AG04450 (cell line): ENCODE measurements around the gene RASAL1. TPM values are rescaled to one million over a fixed set of nuclear protein-coding genes. Genes with fewer than 3 reads are reported as not detected.

ENCODE experiments used
- CTCF ChIA-PET: fragments of 300-600, 350-600 bp; formaldehyde crosslinking; extraction: SDS; loops from one replicate; lab custom pipeline; 2022; ENCODE audit warnings: antibody characterized with exemption, inconsistent platforms; lab: Charles Lee
- POLR2A ChIA-PET: fragments of 350-600 bp; formaldehyde crosslinking; extraction: SDS; loops from one replicate; lab custom pipeline; 2021; ENCODE audit warnings: antibody characterized with exemption, inconsistent platforms; lab: Yijun Ruan, JAX
- DNase-seq: peaks from one replicate; pipeline ENCODE4 v3.0.0-alpha.2; 2011; ENCODE audit warnings: low read depth, low spot score
- H3K27ac ChIP-seq: one replicate; pipeline ENCODE4 v1.5.1; 2012; ENCODE audit warnings: low read depth, low read length, control low read depth
- H3K27me3 ChIP-seq: one replicate; pipeline ENCODE4 v1.6.0; 2012; ENCODE audit warnings: low read length; ENCODE audit not compliant: control insufficient read depth, insufficient read depth
- H3K4me3 ChIP-seq: 2 replicates; pipeline ENCODE4 v1.5.1; 2011; ENCODE audit warnings: mild to moderate bottlenecking, low read depth, low read length, control low read depth
- H3K9me3 ChIP-seq: 2 replicates; pipeline ENCODE4 v1.5.1; 2012; ENCODE audit warnings: low read length; ENCODE audit not compliant: control insufficient read depth, insufficient read depth
- polyA plus RNA-seq: library from polyadenylated mRNA; depleted of rRNA; stranded (reverse); fragments of >200 nt; gene quantifications from 2 replicates; pipeline ENCODE4 v1.2.3, GENCODE V29; 2011
- TF ChIP-seq, protein P1 (sequence below): IDR thresholded peaks from 2 replicates; pipeline ENCODE4 v1.5.1; 2011; ENCODE audit warnings: low read depth, low read length, control low read depth, inconsistent platforms

Gene RASAL1
- polyA plus RNA-seq, 1 experiment: not detected

GRCh38 chr12:113086249-113087164 lies 49.1 kb downstream of the RASAL1 start:
- Histone ChIP-seq H3K4me3 (no peak overlapping the region), H3K27me3 (peaks cover 3% of the 10 kb centered on the region), H3K27ac (no peak overlapping the region), H3K9me3 (no peaks in the 10 kb centered on the region)
- TF ChIP-seq, protein P1, sequence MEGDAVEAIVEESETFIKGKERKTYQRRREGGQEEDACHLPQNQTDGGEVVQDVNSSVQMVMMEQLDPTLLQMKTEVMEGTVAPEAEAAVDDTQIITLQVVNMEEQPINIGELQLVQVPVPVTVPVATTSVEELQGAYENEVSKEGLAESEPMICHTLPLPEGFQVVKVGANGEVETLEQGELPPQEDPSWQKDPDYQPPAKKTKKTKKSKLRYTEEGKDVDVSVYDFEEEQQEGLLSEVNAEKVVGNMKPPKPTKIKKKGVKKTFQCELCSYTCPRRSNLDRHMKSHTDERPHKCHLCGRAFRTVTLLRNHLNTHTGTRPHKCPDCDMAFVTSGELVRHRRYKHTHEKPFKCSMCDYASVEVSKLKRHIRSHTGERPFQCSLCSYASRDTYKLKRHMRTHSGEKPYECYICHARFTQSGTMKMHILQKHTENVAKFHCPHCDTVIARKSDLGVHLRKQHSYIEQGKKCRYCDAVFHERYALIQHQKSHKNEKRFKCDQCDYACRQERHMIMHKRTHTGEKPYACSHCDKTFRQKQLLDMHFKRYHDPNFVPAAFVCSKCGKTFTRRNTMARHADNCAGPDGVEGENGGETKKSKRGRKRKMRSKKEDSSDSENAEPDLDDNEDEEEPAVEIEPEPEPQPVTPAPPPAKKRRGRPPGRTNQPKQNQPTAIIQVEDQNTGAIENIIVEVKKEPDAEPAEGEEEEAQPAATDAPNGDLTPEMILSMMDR: no peak
- POLR2A ChIA-PET: no interaction called here
- CTCF ChIA-PET: interaction anchor here (1.2 kb wide), 1 partner anchor 12 kb away, joined by 4 read pairs; no protein-coding TSS in a partner anchor
- DNase-seq: no peak

DNA sequence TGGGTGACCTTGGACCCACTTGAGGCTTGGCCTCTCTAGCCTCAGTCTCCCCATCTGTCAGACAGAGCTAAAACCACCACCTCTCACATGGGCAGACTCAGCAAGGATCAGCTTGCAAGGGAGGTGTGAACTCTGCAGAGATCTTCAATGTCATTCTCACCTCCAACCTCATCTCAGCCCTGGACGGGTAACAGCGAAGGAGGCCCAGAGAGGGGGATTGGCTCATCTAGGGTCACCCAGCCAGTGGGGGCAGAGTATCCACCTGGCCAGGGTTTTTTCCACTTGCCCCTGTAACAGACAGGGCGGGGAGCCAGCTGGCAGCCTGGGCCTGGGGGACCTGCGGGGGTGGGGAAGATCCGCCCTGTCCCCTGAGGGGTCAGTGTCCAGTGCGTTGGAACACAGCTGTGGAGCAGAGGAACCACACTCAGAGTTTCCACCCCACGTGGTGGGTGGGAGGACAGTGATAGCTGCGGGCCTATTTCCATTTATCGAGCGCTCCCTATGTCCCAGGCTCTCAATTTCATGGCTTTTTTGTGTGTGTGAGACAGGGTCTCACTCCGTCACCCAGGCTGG lies 51.6 kb downstream of the RASAL1 start:
- Histone ChIP-seq H3K9me3 (no peaks in the 10 kb centered on the region), H3K27ac (no peak overlapping the region), H3K27me3 (peaks cover 3% of the 10 kb centered on the region), H3K4me3 (no peak overlapping the region)
- ChIA-PET CTCF (no interaction called here), POLR2A (no interaction called here)
- TF ChIP-seq, protein P1: no peak
- no peak for DNase-seq

DNA sequence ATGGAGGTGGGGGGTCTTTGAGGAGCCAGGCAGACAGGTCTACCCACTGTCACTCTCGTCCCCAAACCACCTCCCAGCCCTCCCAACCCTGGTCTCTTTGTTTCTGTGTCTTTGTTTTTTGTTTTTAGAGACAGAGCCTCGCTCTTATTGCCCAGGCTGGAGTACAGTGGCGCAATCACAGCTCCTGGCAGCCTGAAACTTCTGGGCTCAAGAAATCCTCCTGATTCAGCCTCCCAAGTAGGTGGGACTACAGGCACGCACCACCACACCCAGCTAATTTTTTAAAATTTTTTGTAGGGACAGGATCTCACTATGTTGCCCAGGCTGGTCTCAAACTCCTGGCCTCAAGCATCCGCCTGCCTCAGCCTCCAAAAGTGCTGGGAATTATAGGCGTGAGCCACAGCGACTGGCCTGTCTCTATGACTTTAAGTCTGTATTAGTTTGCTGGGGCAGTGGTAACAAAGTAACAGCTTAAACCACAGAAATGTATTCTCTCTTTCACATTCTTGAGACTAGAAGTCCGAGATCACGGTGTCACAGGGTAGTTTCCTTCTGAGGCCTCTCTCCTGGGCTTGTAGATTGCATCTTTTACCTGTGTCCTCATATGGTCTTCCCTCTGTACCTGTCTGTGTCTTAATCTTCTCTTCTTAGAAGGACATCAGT lies 52.9 kb downstream of the RASAL1 start:
- H3K4me3 ChIP-seq: no peak overlapping the region
- TF ChIP-seq, protein P1: no peak
- ChIA-PET POLR2A (no interaction called here), CTCF (no interaction called here)
- H3K9me3 ChIP-seq: no peaks in the 10 kb centered on the region
- H3K27ac ChIP-seq: no peak overlapping the region
- DNase-seq: no peak
- peaks cover 12% of the 10 kb centered on the region for H3K27me3 ChIP-seq

DNA sequence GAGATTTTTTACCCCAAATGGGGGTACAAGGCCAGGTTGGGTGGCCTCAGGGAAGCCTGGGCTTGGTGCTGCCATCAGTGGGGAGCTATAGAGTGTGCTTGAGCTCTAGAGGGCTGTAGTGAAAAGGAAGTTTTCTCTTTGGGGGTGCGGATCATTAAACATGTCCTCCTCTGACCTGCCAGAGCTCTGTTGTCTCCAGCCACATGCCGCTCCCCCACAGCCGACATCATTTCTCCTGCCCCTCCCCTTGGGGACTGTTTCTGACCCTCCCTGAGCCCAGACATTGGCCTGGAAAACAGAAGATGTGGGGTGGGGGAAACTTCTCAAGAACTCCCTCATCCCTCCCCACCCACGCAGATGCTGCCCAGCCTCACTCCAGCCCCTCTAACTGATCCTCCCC lies 53.7 kb downstream of the RASAL1 start:
- Histone ChIP-seq H3K4me3 (no peak overlapping the region), H3K9me3 (no peaks in the 10 kb centered on the region; the same call in 1 of the 2 replicates), H3K27me3 (peaks cover 11% of the 10 kb centered on the region), H3K27ac (no peak overlapping the region)
- POLR2A ChIA-PET: no interaction called here
- CTCF ChIA-PET: interaction anchor here (1.1 kb wide), 1 partner anchor 34 kb away, joined by 3 read pairs; no protein-coding TSS in a partner anchor
- no peak for DNase-seq
- TF ChIP-seq, protein P1: no peak
